GM12878 (cell line): Measurements from ENCODE around the gene AIF1. TPM values are rescaled to one million over a fixed set of nuclear protein-coding genes. Genes with fewer than 3 reads are reported as not detected.
A peak's percentile ranks its signal among the peaks of the same experiment; 100 is the strongest.

Experiments
- ATF2 ChIP-seq: IDR thresholded peaks from 2 replicates; pipeline ENCODE4 v1.6.1; 2012; ENCODE audit warnings: low read length, inconsistent platforms
- BCLAF1 ChIP-seq: fragments of 450-650 bp; IDR thresholded peaks from 2 replicates; pipeline ENCODE4 v1.6.1; 2017; ENCODE audit warnings: antibody characterized with exemption, mild to moderate bottlenecking, moderate library complexity
- CUX1 ChIP-seq: IDR thresholded peaks from 2 replicates; pipeline ENCODE4 v1.6.1; 2012; ENCODE audit warnings: improper control_type of control experiment, low read depth, low read length; ENCODE audit not compliant: insufficient replicate concordance
- IRF4 ChIP-seq: IDR thresholded peaks from 2 replicates; pipeline ENCODE4 v1.6.1; 2011; ENCODE audit warnings: low read depth, low read length
- RAD21 ChIP-seq: IDR thresholded peaks from 2 replicates; pipeline ENCODE4 v1.6.1; 2011; ENCODE audit warnings: mild to moderate bottlenecking, low read depth, low read length, moderate library complexity; ENCODE audit not compliant: insufficient read depth
- RAD51 ChIP-seq: fragments of 450-650 bp; IDR thresholded peaks from 2 replicates; pipeline ENCODE4 v1.6.1; 2016; ENCODE audit warnings: moderate library complexity, mild to moderate bottlenecking, inconsistent platforms
- REST ChIP-seq: IDR thresholded peaks from 2 replicates; pipeline ENCODE4 v1.6.1; 2012; ENCODE audit warnings: mild to moderate bottlenecking, low read depth, low read length
- SIX5 ChIP-seq: IDR thresholded peaks from 2 replicates; pipeline ENCODE4 v1.6.1; 2011; ENCODE audit warnings: mild to moderate bottlenecking, low read depth, low read length, moderate library complexity; ENCODE audit not compliant: severe bottlenecking
- TARDBP ChIP-seq: IDR thresholded peaks from 2 replicates; pipeline ENCODE4 v1.6.1; 2016; ENCODE audit warnings: borderline replicate concordance
- ZBED1 ChIP-seq: IDR thresholded peaks from 2 replicates; pipeline ENCODE4 v1.6.1; 2016; ENCODE audit warnings: borderline replicate concordance
- ZNF687 ChIP-seq: fragments of 450-650 bp; IDR thresholded peaks from 2 replicates; pipeline ENCODE4 v1.6.1; 2017; ENCODE audit warnings: mild to moderate bottlenecking, moderate library complexity
- ZZZ3 ChIP-seq: IDR thresholded peaks from 2 replicates; pipeline ENCODE4 v1.6.1; 2011; ENCODE audit warnings: low read depth; ENCODE audit not compliant: control insufficient read depth, insufficient read length
- polyA plus RNA-seq, 11 experiments: library from polyadenylated mRNA; depleted of rRNA in 4 of 11; unstranded in 6 of 11; stranded (reverse) in 5 of 11; fragments of >200 nt; fragmentation: Nextera tagmentation in 4 of 11; fragmentation: Illumina TruSeq in 1 of 11; extraction: Ambion mirVana in 4 of 11; extraction: Trizol in 1 of 11; gene quantifications; 1 replicate in 1 of 11; 2 replicates in 10 of 11; pipeline versions ENCODE4 v1.2.1 to v1.2.3, GENCODE V29; 2011 to 2016; ENCODE audit warnings: inconsistent platforms in 2 of 11, missing spikeins in 2 of 11, low read depth in 1 of 11
- total RNA-seq, 4 experiments: library from RNA; depleted of rRNA in 3 of 4; stranded (reverse); fragments of >200 nt in 3 of 4; fragmentation: Illumina TruSeq in 1 of 4; extraction: Trizol in 1 of 4; gene quantifications; 2 replicates each; pipeline versions ENCODE4 v1.2.1 to v1.2.3, GENCODE V29; 2013 to 2021

The AIF1 gene
- total and polyA plus RNA-seq, 10 of the 15 experiments (the other 5 are each of a cell fraction or from before 2014, with no cell fraction given), result 1.9 to 256 (median 134) TPM

- TF ChIP-seq ZNF687 (peak; percentile 76), RAD51 (no peak), SIX5 (no peak), IRF4 (no peak), ATF2 (no peak), TARDBP (no peak), ZBED1 (no peak; the same call in none of the 2 replicates), RAD21 (0 out of 2 replicates have a peak, but pooled peaks have one; percentile 12), BCLAF1 (no peak), REST (no peak), ZZZ3 (no peak), CUX1 (peak; percentile 8)
Measured at GRCh38 chr6:31575335-31575901, 39.6 kb upstream of the AIF1 start, which contains the start of gene TNF (continued).
